GM18511 (cell line): Measurements from ENCODE around the gene IHH.

Experiments used
- ATAC-seq: cut with Tn5 transposase; IDR thresholded peaks from one replicate; pipeline ENCODE4 v1.9.1; 2021; ENCODE audit warnings: mild to moderate bottlenecking, moderate library complexity; ENCODE audit not compliant: unreplicated experiment

The IHH gene

DNA sequence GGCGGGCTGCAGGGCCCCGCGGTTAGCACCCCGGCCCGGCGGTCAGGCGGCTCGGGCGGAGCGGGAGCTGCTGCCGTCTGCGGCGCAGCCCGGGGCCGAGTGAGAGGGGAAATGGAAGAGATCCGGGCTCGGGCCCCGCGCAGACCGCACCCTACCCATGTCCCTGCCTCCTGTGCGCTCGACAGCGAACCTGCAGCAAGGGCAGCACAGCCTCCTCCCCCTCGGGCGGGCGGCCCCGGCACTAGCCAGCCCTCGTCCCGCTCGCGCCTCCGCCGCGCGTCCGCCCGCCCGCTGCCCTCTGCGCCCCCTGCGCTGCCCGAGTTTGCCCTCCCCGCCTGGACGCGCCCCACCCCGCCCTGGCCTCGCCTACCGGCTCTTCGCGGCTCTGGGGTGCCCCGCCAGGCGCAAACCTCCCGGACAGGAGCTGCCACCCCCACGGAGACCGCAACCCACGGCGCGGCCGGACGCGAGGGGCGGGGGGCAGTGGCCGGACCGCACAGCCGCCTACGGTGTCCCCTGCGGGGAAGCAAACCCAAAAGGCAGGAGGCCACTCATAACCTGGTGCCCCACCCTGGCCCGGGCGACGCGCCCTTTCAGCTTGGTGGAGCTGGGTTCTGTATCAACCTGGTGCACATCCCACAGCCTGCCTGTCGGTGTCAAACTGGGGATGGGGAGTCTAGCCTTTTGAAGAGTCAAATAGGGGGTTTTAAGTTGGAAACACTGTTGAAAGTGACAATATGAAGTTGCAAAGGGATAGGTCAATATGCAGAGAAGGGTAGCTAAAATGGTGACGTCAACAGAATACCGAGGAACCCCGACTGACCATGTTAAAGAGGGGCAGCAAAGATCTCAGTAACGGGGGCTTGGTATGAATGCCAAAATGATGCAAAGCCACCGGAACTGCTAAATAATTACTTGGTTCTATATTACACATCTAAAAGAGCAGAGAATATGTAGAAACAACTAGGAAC is at the start of gene IHH:
Gene IHH, minus strand, starts transcription at position 101 of the 971 bp plus-strand sequence. CDS start 454 bp downstream, outside the sequence.
- no peak for ATAC-seq

DNA sequence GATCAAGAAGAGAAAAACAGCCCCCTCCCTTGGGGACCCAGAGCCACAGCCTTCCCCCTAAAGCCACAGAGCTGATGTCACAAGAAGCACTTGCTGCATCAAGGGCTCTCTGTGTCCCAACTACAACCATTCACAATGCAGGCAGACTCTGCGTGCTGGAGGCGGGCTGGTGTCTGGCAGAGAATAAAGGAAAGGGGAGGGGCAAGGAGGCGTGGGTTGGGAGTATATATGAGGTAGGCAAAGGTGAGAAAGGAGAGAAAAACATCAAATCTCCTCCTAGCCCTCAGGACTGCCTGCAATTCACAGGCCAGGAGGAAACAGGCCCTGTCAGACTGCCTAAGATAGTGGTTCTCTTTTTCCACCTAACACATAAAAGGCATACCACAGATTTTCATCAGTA is 48.8 kb upstream of the IHH start:
- no peak for ATAC-seq

DNA sequence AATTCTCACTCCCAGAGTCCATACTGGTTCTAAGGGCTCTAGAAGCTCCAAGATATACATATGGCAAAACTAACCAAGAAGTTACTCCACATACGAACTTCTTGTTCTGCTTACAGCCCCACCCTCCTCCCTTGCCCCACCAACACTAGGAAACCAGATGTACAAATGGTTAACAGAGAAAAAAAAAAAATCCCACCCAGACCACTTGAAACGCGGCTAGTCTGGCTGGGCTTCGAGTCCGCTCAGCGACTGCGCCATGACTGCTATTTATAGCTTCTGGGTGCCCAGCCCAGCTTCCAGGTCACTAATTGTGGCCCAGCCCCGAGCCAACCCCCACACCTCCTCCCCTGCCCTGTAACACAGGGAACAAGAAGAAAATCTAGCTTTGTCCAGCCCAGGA is 47.0 kb upstream of the IHH start:
- no peak for ATAC-seq

DNA sequence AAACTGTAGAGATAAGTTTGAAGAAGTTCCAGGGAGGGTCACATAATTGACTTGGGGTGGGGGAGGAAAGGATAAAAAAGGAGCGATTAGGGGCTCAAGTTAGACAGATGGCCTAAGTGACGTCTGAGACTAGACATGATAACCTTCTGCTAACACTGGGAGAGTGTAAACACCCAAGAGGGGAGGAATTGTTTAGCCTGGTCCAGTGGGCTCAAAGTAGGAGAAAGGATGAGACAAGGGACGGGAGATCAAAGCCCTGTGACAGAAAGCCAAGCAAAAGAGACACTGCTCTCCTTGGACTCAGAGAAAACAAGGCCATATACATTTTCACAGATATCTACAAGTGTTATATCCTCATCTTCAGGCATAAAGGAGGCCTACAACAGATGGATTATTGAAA is 45.5 kb upstream of the IHH start:
- no peak for ATAC-seq

DNA sequence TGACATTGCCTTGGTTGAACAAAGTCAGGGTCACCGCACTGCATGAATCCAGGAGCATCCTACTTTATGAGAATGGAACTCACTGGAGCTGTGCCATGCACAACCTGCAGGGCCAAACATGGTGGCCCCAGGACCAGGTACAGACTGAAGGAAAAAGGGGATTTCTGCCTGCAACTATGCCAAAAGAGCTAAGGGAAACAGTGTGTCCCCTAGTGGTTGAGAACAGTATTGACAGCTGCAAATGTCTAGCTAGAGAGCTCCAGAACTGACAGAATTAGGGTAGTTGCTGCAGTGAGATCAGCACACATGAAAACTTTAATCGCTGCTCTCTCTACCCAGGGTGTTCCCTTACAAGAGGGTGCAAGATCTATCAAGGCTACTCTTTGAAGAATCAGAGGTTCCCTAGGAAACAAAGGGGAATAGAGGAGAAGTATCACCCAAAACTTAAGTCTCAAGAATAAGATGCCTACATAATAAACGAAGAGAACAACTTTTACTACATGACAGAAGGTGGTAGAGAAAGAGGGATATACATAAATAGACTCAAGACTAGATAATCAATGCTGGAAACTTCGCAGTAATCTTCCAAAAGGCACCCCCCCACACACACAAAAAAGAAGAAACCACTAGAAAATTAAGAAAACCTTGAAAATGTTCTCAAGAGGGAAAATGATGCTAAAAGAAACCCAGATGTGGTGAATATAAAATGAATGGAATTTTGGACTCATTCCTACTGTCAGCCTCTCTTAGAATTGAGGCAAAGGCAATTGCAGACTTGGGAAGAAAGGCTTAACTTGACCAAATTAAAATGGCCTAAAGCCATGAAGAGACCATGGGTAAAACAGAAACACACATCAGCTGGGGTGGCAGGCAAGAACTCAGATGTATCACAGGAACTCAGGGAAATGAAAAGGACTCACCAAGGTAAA is 43.6 kb upstream of the IHH start:
- no peak for ATAC-seq

DNA sequence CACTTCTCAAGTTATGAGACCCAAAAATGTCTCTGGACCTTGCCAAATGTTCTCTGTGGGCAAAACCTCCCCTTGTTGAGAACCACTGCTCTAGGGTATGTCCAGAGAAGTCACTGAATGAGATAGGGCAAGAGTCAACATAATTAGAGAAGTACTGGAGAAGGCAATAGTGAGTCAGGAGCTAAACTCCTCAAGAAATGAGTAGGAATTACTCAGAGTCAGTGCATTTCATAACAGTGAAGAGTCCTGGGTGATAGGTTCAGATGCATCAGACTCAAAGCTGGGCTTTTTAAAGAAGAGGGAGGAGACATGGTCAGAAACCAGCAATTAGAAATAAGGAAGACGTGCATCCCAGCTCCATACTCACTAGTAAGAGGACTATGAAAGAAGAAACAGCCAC is 38.6 kb upstream of the IHH start:
- ATAC-seq: no peak

DNA sequence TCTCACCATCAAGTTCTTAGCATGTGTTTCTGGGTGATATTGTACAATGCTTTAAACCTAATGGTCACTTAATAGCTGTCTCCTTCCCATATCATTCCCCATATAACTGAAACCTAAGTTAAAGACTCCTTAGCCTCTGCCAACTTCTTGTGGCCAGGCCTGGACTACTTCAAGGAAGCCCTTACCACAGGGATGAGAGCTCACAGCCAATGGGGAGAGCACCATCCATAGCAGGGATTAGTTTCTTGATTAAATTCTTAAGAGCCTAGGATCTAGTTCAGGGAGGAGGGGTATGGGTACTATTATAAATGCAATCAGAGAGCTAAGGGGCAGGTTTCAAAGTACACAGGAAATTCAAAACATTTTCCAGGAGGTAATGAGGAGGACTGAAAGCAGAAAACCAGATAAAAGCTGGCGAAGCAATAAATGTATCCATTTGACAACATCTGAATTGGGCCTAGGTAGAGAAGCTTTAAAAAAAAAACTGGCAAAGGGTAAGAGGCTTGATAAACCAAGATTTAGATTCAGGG is 34.8 kb upstream of the IHH start:
- no peak for ATAC-seq

DNA sequence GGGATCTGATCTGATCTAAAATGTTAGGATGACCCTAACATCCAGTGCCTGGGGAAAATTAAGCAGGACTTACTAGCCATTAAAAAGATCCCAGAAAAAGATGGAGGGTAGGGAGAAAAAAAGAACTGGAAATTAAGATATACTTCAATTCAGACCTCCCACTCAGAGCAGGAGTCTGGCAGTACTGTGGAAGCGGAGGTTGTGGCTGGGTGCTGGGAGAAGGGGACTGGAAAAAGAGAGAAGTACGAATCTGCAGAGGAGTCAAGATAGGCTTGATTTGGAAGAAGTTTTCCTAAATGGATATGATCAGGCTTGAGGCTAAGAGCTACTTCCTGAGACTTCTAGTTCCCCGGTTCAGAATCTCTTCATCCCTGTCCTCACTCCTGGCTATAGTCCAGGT is 33.5 kb upstream of the IHH start:
- ATAC-seq: no peak

DNA sequence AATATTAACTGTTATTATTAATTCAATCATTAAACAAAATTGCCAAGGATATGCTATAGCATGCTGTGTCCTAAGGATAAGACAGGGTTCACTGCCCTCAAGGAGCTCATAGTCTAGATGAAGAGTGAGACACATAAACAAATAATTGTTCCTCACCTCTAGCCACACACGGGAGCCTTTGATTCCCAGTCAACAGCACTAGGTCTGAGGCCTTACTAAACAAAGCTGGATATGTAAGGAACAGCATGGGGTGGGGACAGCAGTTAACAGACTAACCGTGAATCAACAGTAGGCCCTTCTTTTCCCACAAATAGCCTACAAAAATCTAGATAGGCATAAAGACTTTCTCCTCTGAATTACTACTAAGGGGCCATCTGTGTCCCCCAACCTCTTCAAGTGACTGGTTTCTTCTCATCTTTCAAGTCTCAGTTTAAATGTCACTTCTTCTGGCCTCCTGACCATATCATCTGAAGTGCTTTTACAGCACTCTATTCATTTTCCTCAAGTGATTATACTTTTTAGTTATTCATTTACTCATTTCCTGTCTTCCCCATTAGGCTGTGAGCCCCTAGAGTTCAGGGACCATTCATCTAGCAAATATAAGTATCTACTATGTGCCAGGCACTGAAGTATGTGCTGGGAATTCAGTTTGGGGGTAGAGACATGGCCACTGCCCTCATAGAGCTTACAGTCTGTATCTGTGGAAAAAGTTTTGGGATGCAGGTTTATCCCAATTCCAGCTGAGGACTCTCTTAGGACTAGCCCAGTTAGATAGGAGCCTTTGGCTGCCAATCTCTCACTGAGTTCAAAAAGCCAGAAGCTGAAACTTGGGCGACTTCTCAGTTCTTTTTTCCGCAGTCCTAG is 29.9 kb upstream of the IHH start:
- no peak for ATAC-seq

DNA sequence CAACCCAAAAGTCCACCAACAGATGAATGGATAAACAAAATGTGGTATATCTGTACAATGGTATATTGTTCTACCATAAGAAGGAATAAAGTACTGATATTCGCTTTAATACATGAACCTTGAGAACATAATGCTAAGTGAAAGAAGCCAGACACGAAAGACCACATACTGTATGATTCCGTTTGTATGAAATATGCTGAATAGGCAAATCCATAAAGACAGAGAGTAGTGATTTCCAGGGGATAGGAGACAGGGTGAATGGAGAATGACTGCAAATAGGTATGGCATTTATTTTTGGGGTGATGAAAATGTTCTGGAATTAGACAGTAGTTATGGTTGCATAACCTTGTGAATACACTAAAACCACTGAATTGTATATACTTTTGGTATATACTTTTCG is 28.6 kb upstream of the IHH start:
- ATAC-seq: no peak

DNA sequence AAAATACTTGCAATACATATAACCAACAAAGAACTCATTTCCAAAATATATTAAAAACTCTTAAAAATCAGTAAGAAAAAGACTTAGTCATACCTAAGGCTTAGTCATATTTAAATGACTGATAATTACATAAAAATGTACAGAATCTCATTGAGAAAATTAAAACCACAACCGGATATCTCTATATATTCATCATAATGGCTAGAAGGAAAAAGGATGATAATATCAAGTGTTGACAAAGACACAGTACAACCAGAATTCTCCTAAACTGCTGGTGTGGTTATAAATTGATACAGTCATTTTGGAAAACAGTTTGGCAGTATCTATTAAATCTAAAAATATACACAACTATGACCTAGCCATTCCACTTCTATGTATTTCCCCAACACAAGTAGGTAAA is 27.1 kb upstream of the IHH start:
- ATAC-seq: no peak

DNA sequence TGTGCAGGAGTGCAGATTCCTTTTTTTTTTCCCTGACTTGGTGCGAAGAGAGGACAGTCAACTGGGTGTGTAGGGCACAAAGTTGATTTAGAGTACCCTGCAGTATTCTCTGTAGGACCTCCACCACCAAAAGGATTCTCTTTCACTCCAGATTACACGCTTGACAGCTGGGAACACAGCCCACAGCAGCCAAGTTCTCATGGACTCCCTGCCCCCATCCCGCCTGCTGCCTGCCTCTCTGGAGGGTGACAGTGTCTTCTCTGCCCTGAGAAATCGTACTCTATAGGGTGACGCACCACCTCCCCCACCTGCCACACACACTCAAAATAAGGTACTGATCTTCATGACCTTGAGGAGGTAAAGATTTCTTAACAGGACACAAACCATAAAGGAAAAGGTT is 26.6 kb upstream of the IHH start:
- no peak for ATAC-seq

DNA sequence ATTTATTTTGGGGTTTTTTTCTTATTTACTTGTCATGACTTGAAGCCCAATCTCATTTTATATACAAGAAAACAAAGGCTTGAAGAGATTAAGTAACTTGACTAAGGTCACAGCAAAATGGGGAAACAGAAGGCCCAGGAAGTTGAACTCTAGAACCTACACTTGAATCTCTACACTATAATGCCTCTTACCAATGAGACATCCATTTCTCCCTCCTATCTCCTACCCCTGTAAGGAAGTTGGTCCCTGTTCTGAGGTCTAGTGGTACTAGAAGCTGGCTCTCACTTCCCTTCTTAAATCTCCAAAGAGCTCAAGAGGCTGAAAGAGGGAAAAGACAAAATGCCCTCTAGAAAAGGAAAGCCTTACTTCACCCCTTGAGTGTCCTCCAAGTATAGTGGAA is 25.5 kb upstream of the IHH start:
- ATAC-seq: no peak

DNA sequence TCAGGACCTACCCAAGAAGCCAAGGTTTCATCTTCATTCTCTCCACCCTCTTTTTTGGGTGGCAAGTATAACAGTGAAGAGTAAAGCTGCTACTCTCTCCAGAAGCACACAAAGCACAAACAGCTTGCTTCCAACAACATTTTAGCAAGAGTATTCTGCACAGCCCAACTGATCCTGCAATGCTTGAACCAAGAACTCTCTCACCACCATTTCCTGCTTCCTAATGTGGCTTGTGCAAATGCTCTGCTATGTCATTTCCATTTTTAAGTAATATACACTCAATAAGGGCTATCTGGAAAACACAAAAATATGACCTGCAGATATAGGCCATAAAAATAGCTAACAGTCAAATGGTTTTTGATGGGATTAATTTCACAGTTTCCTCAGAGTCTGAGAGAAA is 24.1 kb upstream of the IHH start:
- no peak for ATAC-seq

DNA sequence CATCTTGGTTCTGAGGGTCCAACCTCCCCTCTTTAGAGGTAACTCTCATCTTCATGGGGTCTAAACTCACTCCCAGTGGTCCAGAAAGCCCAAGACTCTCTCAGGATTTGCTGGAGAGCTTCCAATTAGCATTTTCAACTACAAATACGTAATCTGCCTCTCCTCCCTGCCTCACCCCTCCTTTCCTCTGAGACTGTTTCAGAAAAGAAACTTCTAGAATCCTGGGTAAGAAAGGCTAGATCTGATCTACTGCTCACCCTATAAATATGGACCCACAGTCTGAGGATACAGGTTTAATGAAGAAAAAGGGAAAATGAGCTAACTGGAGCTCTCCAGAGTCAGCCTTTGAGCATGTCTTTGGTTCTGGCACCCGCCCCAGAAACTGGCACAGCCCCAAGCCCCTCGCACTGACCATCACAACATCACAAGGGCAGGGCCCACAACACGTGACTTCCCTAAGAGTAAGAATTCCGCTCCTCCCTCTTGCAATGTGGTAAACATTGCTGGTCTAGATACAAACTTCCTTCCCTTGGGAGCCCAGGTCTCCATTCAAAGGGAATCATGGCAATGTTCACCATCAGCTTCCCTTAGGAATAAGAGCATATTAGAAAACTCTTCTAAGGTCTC is 21.7 kb upstream of the IHH start:
- ATAC-seq: no peak

DNA sequence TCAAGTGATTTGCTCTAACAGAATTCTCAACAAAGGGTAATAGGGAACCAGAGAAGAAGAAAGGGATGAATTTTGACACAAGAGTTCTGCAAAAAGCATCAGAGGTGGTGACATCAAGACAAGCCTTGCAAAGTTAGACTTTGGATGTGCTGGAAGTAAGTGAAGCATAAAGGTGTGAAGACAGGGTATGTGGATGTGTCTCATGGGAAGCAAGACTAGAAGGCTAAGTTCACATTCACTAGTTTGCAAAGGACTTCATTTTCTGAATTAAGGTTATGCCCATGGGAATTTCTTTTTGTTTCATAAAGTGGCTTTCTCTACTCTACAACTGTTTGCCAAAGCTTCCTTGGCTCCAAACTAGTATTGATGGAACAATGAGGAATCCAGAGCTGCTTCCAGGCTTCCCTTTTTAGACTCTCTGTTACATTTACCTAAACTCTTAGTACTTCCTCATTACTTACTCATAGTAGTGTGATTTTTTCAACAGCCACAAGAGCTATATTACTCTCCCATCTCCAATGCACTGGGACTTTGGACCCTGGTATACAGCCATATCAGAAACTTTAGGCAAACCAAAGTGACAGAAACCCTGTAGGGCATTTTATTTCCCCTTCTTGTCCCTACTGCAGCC is 21.1 kb upstream of the IHH start:
- ATAC-seq: peak; percentile 64

DNA sequence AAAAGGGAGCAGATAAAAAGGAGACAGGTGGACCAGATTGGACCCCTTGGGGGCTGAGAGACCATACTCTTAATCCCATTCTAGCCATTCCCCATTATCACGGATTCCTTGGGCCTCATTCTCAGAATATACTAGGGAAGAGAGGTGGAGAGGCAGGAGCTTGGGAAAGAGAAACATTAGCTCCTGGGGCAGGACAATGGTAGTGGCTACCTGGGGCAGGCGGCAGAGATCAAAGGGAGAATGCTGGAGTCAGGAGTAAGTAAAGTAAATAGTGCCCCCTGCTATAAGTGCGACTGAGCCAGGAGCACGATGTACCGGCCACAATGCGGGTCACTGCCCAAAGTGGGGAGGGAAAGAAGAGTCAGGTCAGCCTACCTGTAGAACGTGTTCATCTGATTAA is 20.4 kb upstream of the IHH start:
- no peak for ATAC-seq

DNA sequence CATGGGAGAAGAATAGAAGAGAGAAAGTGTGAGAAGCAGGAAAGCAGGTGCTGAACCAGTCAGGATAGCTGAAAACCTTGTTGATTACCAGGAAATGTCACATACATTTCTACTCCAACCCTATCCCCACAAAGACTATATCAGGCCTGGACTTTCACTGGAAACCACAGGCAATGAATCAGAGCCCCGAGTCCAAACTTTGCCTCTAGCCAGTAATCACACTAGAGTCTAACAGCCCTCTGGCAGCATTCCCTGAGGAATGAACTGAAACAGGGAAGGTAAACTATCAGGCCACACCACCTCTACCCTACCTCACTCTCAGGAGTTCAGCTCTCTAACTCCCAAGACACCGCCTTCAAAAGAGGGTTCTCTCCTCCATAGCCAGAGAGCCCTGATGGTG is 18.7 kb upstream of the IHH start:
- no peak for ATAC-seq

DNA sequence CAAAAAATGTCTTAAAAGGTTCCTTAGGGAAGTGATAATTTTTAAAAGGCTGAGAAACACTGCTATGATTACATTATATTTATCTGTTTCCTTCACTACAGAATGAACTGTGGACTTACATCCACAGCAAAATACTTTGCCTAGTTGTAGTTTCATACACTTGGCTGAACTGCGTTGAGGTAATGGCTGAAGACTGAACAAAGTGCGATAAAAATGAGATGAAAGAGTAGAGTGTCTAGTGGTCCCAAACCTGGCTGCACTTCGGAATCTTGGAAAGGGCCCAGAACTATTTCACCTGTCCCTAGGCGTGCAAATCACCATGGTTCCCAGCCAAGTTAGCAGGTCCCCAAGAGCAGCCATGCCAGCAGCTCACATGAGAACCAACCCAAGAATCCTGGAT is 18.2 kb upstream of the IHH start:
- no peak for ATAC-seq

DNA sequence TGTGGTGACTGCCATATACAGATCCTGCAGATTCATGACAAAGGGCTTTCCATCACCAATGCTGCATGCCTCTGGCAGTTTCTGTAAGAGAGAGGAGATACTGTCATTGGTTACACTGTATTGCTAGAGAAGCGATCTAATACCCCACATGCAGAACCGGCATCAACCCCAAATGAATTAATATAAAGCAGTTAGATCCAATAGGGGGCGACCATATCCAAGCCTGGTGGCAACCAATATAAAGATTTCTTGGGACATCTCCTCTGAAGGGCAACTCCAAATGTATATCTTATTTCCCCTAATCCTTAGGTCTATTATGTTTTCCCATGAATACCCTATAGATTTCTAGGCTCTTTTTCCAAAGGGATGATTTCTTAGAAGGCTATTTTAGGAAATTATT is 17.4 kb upstream of the IHH start:
- no peak for ATAC-seq
